Activated naive CD4-positive, alpha-beta T cell treated with anti-CD3 and anti-CD28 coated beads for 36 hours (primary cell): ENCODE results near the gene VAX1. TPM values are rescaled to one million over a fixed set of nuclear protein-coding genes. Genes with fewer than 3 reads are reported as not detected.

Experiments
- CTCF ChIA-PET: fragments of 350-600 bp; sonication (Branson Sonifier 250); formaldehyde crosslinking; loops from one replicate; lab custom pipeline; 2021; ENCODE audit warnings: antibody characterized with exemption; lab: Charles Lee
- DNase-seq: peaks from one replicate; pipeline ENCODE4 v3.0.0-alpha.2; 2020
- H3K27ac Mint-ChIP-seq: one replicate; pipeline ENCODE4 v1.8.0; 2021; ENCODE audit warnings: mild to moderate bottlenecking, mixed read lengths
- H3K27me3 Mint-ChIP-seq: one replicate; pipeline ENCODE4 v1.8.0; 2021; ENCODE audit warnings: low read depth, mixed read lengths
- H3K36me3 Mint-ChIP-seq: one replicate; pipeline ENCODE4 v1.8.0; 2021; ENCODE audit warnings: low read depth, mixed read lengths
- H3K4me1 Mint-ChIP-seq: one replicate; pipeline ENCODE4 v1.8.0; 2021; ENCODE audit warnings: low read depth, mixed read lengths
- H3K4me3 Mint-ChIP-seq: one replicate; pipeline ENCODE4 v1.8.0; 2021; ENCODE audit warnings: mild to moderate bottlenecking, moderate library complexity, mixed read lengths
- H3K9me3 Mint-ChIP-seq: one replicate; pipeline ENCODE4 v1.8.0; 2021; ENCODE audit warnings: mixed read lengths
- intact Hi-C: fragments of 100-400 bp; cut with micrococcal nuclease; formaldehyde crosslinking; loops from one replicate; pipeline ENCODE4 v1.15.1; 2023
- total RNA-seq, 2 experiments: library from RNA; stranded (reverse); gene quantifications; one replicate each; pipeline ENCODE4 v1.2.3, GENCODE V29; 2021

Gene VAX1
- total RNA-seq, 2 experiments from 2014 or later = not detected

DNA sequence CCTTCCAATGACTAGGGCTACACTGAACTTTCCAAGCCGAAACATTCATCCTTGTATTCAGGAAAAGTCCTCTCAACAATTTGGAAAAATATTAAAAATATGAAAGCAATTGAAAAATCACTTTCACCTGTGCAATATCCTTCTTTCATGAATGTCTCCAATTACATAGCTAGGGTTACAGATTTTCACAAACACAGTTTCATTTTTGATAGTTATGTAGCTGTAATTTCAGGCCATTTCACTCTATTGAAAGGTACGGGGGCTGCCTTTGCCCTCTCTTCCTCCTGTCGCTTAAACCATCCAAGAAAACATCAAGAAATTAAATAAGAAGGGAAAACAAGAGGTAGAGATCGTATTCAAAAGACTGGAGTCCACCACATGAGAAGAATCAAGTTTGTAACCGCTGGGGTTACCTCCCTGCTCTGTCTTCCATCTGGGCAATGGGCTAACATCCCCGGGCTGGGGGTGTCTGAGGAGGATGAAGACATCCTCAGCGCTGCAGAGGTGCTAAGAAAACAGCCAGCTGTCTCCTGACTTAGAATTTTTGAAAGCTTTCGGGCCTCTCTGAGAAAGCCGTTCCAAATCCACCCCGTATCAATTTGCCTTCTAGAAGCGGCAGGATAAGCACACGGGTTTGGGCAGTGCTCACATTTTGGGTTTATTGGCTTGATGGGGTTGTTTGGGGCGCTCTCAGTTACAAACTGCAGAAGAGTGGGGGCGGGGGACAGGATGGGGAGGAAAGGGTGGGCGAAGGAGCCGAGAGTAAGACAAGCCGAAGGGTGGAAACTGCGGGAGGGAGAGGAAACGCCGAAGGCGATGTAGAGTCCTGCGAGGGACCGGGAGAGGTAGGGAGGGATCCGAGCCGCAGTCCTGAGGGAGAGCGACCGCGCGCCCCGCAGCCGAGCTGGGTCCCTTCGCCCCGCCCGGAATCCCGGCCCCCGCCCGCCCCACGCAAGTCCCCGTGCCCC lies 24.3 kb upstream of the VAX1 start:
- peaks cover 81% of the 10 kb centered on the region for H3K27me3 Mint-ChIP-seq
- DNase-seq = no peak
- H3K36me3 Mint-ChIP-seq = no peaks in the 10 kb centered on the region
- H3K9me3 Mint-ChIP-seq = no peaks in the 10 kb centered on the region
- no peak overlapping the region for H3K27ac Mint-ChIP-seq
- CTCF ChIA-PET = no interaction called here
- peak overlapping the region; percentile 29 for H3K4me3 Mint-ChIP-seq
- intact Hi-C loops = loop anchor here (1.0 to 10.0 kb wide), 2 partner anchors 29 to 382 kb away; partner anchors contain the start of gene EMX2
- H3K4me1 Mint-ChIP-seq = peaks cover 35% of the 10 kb centered on the region

DNA sequence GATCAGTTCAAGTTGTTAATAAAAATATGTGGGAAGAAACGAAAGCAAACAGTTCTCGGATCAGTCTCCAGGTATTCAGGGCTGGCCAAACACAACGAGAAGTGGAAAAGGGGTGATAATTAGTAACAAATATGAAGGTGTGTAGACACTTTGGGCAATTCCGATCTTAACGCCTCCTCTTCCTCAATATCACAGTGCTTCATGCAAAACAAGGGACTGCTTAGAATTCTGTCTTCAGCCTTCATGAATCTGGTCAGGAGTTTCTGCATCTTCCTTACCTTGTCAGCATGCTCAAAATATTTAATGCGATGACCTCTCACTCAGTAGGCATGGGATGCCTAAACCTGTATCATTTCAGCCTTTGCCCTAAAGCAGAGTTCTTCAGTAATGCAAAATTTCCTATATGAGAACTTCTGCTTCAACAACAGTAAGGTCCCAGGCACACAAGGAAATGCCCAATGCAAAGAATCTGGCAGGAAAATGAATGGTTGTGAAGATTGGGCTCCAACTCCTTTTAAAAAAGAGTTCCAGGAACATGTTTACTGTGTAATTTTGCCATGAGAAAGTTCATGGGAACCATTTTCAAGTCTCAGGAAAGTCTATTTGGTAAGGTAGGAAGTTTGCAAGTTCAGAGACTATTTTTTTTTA lies 23.4 kb upstream of the VAX1 start:
- H3K36me3 Mint-ChIP-seq = no peaks in the 10 kb centered on the region
- H3K4me1 Mint-ChIP-seq = peaks cover 26% of the 10 kb centered on the region
- peaks cover 79% of the 10 kb centered on the region for H3K27me3 Mint-ChIP-seq
- no peak for DNase-seq
- CTCF ChIA-PET = no interaction called here
- no peak overlapping the region for H3K27ac Mint-ChIP-seq
- H3K4me3 Mint-ChIP-seq = no peak overlapping the region
- H3K9me3 Mint-ChIP-seq = no peaks in the 10 kb centered on the region
- intact Hi-C loops = loop anchor here (1.0 to 10.0 kb wide), 2 partner anchors 28 to 383 kb away; partner anchors contain the start of gene EMX2

DNA sequence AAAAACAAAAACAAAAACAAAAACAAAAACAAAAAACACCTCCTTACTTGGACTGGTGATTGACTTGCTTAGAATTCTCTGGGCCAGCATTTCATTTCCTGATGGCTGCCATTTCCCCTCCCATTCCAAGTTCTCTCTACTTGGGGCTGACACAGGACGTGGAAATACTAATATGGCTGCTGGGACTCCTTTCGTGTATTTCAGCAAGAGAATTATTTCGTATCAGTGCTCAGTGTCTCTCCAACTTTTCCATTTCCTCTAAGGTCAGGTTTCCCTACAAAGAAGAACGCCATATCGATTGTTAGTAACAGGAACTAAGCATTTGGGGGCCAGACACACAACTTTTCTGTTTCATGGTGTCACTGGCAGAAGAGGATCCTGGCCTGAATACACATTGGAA lies 22.5 kb upstream of the VAX1 start:
- Mint-ChIP-seq H3K27ac (no peak overlapping the region), H3K4me1 (peaks cover 22% of the 10 kb centered on the region), H3K36me3 (no peaks in the 10 kb centered on the region), H3K9me3 (no peaks in the 10 kb centered on the region), H3K27me3 (peaks cover 77% of the 10 kb centered on the region), H3K4me3 (no peak overlapping the region)
- intact Hi-C loops = loop anchor here (10.0 kb wide), 1 partner anchor 384 kb away; the partner anchor contains the start of gene EMX2
- DNase-seq = no peak
- CTCF ChIA-PET = no interaction called here

DNA sequence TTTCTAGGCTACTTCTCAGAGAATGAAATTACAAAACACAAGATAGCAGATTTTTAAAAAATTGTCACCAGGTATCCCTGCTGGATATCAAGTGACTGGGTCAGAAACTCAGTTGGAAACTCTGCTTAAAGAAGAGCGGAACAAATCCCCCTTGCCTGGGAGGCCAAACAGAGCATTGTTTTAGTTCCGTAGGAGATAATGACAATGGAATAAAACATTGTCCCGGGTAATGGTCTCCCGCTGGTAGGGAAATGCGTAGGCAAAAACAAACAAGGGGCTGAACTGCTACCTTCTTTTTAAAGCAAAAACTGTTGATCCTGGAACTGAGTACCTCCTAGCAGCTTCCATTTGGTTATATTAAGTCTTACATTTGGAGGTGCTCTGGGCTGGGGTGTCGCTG lies 21.3 kb upstream of the VAX1 start:
- peaks cover 14% of the 10 kb centered on the region for H3K4me1 Mint-ChIP-seq
- no peaks in the 10 kb centered on the region for H3K9me3 Mint-ChIP-seq
- no peak for DNase-seq
- CTCF ChIA-PET = no interaction called here
- no peaks in the 10 kb centered on the region for H3K36me3 Mint-ChIP-seq
- no peak overlapping the region for H3K4me3 Mint-ChIP-seq
- intact Hi-C loops = no loop called here
- no peak overlapping the region for H3K27ac Mint-ChIP-seq
- peaks cover 76% of the 10 kb centered on the region for H3K27me3 Mint-ChIP-seq

DNA sequence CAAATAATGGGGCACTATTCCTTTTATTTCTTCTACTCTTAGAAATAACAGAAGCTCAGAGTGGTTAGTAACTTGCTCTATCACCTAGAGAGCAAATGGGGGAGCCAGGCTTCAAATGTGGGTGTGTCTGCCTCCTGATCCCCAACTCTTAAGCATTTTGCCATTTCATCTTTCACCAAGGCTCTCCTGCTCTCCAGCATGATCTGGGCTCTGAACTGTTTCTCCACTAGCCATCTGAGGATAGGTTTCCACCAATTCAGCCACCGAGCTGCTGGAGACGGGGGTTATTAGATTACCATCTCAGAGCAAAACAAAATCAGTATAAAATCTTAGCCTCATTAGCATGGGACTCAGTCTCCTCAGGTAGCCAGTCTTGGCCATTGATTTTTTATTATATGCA lies 20.2 kb upstream of the VAX1 start:
- no peaks in the 10 kb centered on the region for H3K36me3 Mint-ChIP-seq
- H3K9me3 Mint-ChIP-seq = no peaks in the 10 kb centered on the region
- intact Hi-C loops = no loop called here
- no peak for DNase-seq
- CTCF ChIA-PET = interaction anchor here (0.8 to 1.1 kb wide), 2 partner anchors 9 to 370 kb away, joined by 3 read pairs; no protein-coding TSS in a partner anchor
- H3K4me3 Mint-ChIP-seq = no peak overlapping the region
- H3K27ac Mint-ChIP-seq = no peak overlapping the region
- peaks cover 7% of the 10 kb centered on the region for H3K4me1 Mint-ChIP-seq
- H3K27me3 Mint-ChIP-seq = peaks cover 76% of the 10 kb centered on the region

DNA sequence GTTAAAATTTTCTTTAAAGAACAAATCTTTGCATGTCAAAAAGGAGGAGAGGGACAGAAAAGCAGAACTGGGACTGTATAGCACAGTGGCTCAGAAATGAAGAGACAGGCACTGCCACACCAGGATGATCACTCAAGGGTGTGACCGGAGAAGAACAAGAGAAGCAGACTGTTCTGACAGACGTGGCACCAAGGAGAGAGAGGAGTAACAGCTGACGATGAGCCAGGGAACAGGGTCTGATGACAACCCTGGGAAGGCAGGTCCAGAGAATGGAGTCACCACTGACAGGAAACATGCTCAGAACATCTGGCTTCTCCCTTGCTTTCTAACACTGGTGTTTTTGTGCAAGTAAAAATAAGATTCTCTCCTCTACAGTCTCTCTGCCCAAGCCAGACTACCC lies 14.6 kb upstream of the VAX1 start:
- H3K4me3 Mint-ChIP-seq = no peak overlapping the region
- no peaks in the 10 kb centered on the region for H3K9me3 Mint-ChIP-seq
- no peaks in the 10 kb centered on the region for H3K4me1 Mint-ChIP-seq
- intact Hi-C loops = no loop called here
- peaks cover 66% of the 10 kb centered on the region for H3K27me3 Mint-ChIP-seq
- H3K36me3 Mint-ChIP-seq = no peaks in the 10 kb centered on the region
- H3K27ac Mint-ChIP-seq = no peak overlapping the region
- CTCF ChIA-PET = interaction anchor here (1.1 kb wide), 1 partner anchor 15 kb away, joined by 3 read pairs; no protein-coding TSS in a partner anchor
- no peak for DNase-seq

DNA sequence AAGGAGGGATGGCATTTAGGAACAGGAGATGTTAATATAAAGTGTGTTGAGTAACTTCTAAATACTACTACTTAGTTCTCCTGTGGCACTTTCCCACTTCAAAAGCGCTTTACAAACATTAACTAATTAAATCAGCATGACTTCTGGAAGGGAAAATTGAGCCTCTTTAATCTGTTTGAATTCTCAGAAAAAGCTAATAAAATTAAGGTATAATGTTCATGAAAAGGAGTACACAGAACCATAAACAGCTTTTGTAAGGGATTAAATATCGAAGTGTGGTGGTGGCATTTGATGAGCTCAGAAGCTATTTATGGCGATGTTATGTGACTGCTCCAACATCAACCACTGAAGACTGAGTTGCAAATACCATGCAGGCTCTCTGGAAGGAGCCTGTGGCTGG lies 10.2 kb upstream of the VAX1 start:
- Mint-ChIP-seq H3K27me3 (peaks cover 57% of the 10 kb centered on the region), H3K9me3 (peaks cover 4% of the 10 kb centered on the region), H3K4me3 (no peak overlapping the region), H3K4me1 (no peaks in the 10 kb centered on the region), H3K36me3 (no peaks in the 10 kb centered on the region), H3K27ac (no peak overlapping the region)
- CTCF ChIA-PET = interaction anchor here (1.8 kb wide), 1 partner anchor 19 kb away, joined by 4 read pairs; no protein-coding TSS in a partner anchor
- DNase-seq = no peak
- intact Hi-C loops = no loop called here

DNA sequence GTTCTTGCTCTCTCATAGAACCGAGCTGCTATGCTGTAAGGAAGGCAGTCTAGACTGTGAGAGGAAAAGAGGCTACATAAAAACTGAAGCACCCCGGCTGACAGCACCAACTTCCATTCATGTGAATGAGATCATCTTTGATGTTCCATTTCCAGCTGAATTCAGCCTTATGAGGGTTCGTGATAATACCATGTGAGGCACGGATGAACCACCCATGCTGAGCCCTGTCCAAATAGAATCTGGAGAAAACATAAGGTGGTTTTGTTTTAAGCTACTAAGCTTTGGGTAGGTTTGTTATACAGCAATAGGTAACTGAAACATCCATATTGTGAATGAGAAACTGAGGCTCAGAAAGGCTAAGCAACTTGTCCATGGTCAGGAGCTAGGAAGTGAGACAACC lies 6.9 kb upstream of the VAX1 start:
- Mint-ChIP-seq H3K27ac (no peak overlapping the region), H3K4me1 (no peaks in the 10 kb centered on the region), H3K36me3 (no peaks in the 10 kb centered on the region), H3K9me3 (peaks cover 4% of the 10 kb centered on the region), H3K27me3 (peaks cover 62% of the 10 kb centered on the region), H3K4me3 (no peak overlapping the region)
- CTCF ChIA-PET = no interaction called here
- DNase-seq = no peak
- intact Hi-C loops = no loop called here

DNA sequence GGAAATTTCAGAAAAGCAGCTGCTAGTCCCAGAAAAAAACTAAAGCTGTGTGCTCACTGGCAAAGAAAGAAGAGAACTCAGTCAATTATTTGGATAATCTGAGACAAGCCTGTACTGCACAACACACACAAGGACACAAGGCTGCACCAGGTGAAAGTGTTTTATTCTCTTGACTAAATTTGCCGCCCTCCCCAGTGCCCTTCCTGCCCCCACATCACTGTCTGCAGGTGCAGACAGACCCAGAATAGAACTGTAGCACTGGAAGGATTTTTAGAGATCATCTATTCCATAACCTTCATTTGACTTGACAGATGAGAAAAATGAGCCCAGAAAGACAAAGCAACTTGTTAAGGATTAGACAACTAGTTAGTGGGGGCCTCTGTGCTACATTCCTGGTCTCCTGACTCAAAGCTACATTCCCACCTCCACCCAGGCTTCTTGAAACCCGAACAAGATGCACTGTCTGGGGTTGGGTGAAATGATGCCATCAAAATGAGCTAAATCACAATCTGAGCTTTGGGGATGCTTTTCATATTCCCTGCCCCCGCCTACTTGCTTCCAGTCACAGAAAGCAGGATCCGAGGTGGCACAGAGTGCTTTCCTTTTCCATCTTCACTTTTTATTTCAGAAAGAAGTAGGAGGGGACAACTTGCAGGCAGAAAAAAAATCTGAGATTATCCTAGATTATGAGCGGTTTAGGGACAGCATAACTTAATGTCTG lies 5.2 kb upstream of the VAX1 start:
- DNase-seq = no peak
- H3K4me1 Mint-ChIP-seq = peaks cover 7% of the 10 kb centered on the region
- peaks cover 67% of the 10 kb centered on the region for H3K27me3 Mint-ChIP-seq
- H3K27ac Mint-ChIP-seq = no peak overlapping the region
- no peak overlapping the region for H3K4me3 Mint-ChIP-seq
- CTCF ChIA-PET = interaction anchor here (0.6 to 0.8 kb wide), 2 partner anchors 10 to 37 kb away, joined by 3 to 6 read pairs; no protein-coding TSS in a partner anchor
- H3K9me3 Mint-ChIP-seq = peaks cover 4% of the 10 kb centered on the region
- no peaks in the 10 kb centered on the region for H3K36me3 Mint-ChIP-seq
- intact Hi-C loops = no loop called here

DNA sequence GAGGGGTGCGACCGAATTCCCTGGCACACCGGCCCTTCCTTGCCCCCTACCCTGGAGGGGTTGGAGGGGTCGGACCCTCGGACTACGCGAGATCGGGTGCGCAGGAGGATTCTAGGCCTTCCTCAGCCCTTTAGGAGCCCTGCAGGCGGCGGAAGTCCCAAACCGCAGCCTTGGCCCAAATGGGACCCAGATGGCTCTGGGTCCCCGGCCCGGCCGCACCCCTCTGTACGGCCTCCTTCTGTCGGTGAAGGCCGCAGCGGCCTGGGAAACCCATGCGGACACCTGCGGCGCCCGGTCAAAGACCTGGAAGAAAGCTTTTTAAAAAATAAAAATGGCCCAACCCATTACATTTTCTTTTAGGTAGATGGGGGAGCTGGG lies 2.4 kb upstream of the VAX1 start:
- intact Hi-C loops = no loop called here
- H3K36me3 Mint-ChIP-seq = no peaks in the 10 kb centered on the region
- no peak for DNase-seq
- peaks cover 4% of the 10 kb centered on the region for H3K9me3 Mint-ChIP-seq
- peaks cover 20% of the 10 kb centered on the region for H3K4me1 Mint-ChIP-seq
- H3K27ac Mint-ChIP-seq = no peak overlapping the region
- H3K4me3 Mint-ChIP-seq = no peak overlapping the region
- CTCF ChIA-PET = interaction anchor here (0.6 to 2.3 kb wide), 2 partner anchors 27 to 355 kb away, joined by 6 read pairs; no protein-coding TSS in a partner anchor
- H3K27me3 Mint-ChIP-seq = peaks cover 68% of the 10 kb centered on the region

DNA sequence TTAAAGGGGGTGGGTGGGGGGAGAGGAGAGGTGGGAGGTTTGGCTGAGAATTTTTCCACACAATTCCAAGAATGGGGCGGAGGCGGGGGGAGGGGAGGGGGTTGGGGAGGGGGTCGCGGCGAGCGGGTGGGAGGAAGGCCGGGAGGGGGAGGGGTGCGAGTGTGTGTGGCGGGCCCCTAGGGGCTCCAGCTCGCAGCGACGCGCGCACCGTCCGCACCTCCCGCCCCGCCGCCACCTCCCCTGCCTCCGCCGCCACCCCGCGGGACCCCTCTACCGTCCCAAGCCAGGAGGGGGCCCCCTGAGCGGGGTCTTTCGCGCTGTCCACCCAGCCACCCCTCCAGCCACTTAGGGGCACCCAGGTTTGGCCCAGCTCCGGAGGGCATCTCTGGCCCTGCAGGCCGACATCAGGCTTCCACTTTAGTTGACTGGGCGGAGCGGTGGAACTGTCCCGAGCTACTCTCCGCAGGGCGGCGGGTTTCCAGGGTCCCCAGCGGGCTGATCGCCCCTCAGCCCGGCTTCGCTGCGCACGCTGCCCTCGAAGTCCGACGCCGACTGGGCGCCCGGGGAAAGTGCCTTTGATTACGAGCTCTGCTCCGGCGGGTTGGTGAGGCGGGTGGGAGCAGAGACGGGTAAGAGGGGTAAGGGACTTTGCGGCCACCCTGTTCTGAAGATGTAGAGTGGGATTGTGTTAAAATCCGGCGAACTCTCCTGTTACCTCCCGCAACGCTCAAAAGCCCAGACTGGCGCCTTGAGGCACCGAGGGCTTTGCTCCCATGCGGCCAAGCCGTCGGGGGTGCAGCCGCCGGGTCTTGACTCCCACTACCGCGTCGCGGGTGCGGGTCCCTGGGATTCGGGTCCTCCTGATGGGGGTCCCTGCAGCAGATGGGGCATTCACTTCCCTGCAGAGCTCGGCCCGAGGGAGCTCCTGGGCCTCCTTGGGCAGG lies 1.8 kb upstream of the VAX1 start:
- H3K4me3 Mint-ChIP-seq = no peak overlapping the region
- CTCF ChIA-PET = interaction anchor here (1.1 to 2.3 kb wide), 2 partner anchors 28 to 35 kb away, joined by 3 to 6 read pairs; no protein-coding TSS in a partner anchor
- H3K9me3 Mint-ChIP-seq = peaks cover 2% of the 10 kb centered on the region
- H3K4me1 Mint-ChIP-seq = peaks cover 22% of the 10 kb centered on the region
- H3K27me3 Mint-ChIP-seq = peaks cover 69% of the 10 kb centered on the region
- no peaks in the 10 kb centered on the region for H3K36me3 Mint-ChIP-seq
- intact Hi-C loops = loop anchor here (2.0 to 10.0 kb wide), 2 partner anchors 405 to 865 kb away; partner anchors contain the start of gene GFRA1
- no peak overlapping the region for H3K27ac Mint-ChIP-seq
- no peak for DNase-seq
